Fibroblast of skin of left biceps (primary cell): ENCODE measurements around the gene CHN2.
A peak's percentile ranks its signal among the peaks of the same experiment; 100 is the strongest.

ENCODE experiments used
- DNase-seq, 2 experiments: peaks; one replicate each; pipeline ENCODE4 v3.0.0-alpha.2; 2013; ENCODE audit warnings: low read depth in 2 of 2

Gene CHN2

GRCh38 chr7:29394321-29394720, 199.7 kb downstream of the CHN2 start:
- no peak for DNase-seq

DNA sequence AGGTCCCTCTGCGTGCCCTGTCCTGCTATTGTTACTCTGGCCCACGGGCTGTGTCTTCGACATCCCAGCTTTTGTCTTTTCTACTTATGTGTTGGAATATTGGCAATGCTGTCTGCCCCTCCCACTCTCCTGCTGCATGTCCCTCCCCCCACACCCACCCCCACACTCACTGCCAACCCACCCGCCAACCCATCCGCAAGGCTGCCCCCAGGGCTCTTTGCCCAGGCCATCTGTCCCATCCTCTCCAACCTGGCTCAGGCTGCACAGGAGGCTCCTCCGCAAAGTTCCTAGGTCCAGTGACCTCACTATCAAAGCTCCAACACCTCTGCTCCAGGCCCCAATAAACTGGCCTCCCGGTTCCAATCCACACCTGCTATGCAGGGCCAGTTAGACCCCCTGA, 202.0 kb downstream of the CHN2 start:
- DNase-seq = no peak

DNA sequence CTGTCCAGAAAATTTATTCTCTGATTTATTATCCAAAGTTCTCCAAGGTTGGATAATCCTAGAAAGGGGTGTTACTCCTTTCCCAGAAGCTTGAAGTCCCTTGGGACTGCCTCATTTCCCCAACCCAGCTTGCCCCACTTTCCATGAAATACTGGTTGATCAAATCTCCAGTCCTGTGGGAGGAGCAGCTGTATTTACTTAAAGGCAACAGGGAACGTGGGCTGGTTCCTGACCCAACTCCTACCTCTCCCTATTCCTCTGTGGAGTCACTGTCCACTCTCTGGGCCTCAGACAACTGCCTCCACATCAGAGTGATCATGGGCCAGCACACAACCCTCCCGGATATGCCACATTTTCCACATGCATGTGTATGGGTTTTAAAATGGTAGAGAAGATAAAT, 202.8 kb downstream of the CHN2 start:
- DNase-seq = no peak

DNA sequence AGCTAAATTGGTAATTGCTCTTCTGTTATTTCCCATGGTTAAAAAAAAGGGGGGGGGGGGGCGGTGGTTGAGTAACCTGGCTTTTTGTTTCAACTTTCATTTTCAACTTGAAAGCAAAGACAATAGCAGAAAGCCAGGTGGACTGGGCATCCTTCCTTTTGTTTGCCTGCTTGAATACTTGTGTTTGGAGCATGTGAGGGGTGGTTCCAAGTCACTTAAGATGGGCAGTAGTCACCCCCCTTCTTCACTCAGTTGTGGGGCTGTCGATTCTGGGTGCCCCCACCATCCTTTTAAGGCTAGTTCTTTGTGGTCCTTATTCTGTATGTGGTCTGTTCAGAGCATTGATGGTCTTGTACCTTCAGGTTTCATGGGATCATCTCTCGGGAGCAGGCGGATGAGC, 203.4 kb downstream of the CHN2 start:
- DNase-seq = no peak

GRCh38 chr7:29400437-29400836, 205.9 kb downstream of the CHN2 start:
- no peak for DNase-seq

DNA sequence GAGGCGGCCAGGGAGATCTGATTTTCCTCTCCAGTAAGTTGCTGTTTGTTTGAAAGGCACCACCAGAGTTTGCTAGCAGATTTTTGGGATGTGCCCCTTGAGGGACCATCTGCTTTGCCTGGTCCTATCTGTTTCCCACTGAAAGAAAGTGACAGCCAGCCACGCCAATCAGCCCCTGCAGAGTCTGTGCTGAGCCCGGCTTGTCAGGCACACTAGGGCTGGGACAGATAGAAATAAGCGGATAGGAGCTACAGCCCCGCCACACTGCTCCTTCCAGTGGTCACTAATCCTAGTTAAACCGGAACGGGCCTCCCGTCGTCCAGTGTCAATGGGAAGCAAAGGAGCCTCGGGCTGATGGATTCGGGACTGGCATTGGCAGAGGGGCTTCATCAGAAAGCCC, 207.2 kb downstream of the CHN2 start:
- DNase-seq = no peak

DNA sequence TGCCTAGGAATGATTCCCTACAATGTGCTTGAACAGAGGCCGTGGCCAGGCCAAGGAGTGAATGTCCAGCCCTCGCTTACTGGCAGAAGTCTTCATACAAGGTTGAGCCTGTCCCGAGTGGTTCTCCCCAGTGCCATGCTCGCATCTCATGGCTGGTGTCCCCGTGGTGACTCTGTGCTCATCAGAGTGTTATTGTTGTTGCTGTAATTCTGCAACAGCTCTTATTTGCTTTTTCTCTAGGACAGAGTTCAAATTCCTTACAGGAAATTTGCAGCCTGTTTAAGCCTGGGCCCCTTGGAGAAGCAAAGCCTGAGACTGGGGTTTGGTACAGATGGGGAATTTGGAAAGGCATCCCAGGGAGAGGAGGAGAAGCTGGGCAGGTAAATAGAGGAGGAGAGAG, 211.3 kb downstream of the CHN2 start:
- DNase-seq = no peak

- no peak for DNase-seq
Observed at GRCh38 chr7:29406366-29406765, 211.8 kb downstream of the CHN2 start.

DNA sequence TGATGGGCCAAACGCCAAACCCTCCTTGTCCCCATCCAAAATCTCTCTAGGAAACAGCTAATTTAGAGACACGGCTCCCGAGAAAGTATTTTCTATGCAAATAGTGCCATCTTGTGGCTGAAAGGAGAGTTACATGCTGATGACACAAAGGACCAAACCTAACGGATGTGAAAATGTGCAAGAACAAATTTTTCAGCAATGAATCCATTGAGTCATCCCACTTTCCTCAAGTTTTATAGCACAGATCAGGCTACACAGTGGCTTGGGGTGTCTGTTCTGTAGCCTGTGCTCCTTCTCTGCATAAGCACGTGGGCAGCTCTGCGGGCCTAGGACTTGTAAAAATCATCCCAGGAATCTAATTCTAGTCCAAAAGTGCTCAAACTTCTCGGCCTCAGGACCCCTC, 214.3 kb downstream of the CHN2 start:
- DNase-seq = peak; percentile 55

- no peak for DNase-seq
Observed at GRCh38 chr7:29410996-29411395, 216.4 kb downstream of the CHN2 start.

DNA sequence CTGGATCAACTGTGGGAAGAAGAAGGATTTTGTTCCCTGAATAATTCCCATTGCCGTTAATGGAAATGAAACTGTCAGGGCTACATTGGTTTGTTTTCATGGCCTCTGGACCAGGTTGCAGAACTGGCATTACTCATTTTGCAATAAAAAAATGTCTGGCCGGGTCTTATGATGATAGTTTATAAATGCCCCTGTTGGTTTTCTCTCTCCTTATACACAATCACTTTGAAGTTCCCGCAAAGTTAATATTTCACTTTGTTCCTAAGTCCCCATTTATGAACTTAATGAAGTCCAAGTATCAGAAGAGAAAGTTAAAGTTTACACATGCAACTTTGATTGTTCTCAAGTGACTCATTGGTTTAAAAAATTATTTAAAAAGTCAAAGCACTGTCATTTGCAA, 218.3 kb downstream of the CHN2 start:
- DNase-seq = no peak

GRCh38 chr7:29413626-29414136, 219.1 kb downstream of the CHN2 start:
- no peak for DNase-seq

DNA sequence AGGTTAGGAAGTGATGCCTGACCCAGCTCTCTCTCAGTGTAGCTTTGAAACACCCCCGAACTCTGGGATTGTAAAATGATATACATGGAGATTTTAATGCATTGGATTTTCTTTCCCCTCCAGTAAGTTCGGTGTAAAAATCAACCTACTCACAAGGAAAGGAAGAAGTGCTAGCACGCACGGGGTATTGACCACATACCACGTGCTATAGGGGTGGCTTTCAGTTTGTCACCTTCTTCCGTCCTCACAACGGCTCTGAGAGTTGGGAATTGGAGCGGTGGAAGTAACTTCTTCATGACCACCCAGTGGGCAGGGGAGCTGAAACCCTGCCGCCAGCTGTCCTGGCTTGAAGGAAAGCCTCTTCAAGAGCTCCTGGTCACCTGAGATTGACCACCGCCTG, 219.6 kb downstream of the CHN2 start:
- no peak for DNase-seq

- no peak for DNase-seq
Observed at GRCh38 chr7:29415215-29415614, 220.6 kb downstream of the CHN2 start.

DNA sequence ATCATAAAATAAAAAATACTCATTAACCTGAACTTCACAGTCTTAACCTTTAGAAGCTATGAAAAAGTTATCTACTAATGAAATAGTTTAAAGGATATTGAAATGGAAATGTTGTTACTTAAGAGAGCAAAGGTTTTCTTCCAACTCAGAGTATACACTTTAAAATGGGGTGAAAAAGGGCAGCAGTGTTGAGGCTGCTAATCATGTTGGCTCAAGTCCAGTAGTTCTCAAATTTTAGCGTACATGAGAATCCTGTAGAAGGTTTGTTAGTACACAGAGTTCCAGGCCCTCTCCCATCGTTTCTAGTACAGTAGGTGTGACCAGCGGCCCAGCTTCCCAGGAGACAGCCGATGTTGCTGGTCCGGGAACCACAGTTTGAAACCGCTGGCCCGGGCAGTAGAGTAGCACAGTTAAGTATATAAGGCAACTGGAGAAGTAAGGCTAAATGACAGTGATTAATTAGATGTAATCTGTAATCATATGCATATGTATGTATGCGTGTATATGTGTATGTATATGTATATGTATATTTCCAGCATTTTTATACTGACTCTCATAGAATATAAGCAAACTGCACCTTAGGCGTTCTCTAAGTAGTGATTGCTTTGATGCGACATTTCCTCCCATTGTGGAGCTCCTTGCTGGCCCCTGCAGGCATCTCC, 221.8 kb downstream of the CHN2 start:
- DNase-seq = no peak

DNA sequence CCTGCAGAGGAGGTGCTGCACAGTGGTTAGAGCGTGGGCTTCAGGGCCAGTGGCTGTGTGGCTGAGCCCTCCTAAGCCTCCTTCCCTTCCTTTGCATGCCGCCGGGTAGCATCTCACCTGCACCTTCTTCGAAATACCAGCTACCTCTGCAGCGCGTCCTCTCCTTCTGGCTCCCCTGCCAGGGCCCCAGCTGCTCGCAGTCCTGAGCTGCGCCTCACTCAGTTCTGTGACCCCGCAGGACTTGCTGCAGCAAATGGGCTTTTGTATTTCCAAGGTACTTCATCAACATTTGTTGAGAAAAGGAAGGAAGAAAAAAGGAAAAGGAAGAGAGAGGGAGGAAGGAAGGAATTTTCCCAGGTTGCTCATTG, 222.3 kb downstream of the CHN2 start:
- no peak for DNase-seq

- DNase-seq = no peak
Observed at GRCh38 chr7:29418056-29418455, 223.5 kb downstream of the CHN2 start.

GRCh38 chr7:29418651-29419050, 224.1 kb downstream of the CHN2 start:
- DNase-seq = no peak

DNA sequence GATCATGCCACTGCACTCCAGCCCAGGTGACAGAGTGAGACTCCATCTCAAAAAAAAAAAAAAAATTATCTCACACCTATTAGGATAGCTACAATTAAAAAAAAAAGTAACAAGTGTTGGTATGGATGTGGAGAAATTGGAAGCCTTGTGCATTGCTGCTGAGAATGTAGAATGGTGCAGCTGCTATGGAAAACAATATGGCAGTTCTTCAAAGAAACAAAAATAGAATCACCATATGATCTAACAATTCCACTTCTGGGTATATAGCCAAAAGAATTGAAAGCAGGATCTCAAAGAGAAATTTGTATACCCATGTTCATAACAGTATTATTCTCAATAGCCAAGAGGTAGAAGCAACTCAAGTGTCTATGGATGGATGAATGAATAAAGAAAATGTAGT, 225.4 kb downstream of the CHN2 start:
- DNase-seq = no peak

- no peak for DNase-seq
Observed at GRCh38 chr7:29421010-29421956, 226.7 kb downstream of the CHN2 start.

DNA sequence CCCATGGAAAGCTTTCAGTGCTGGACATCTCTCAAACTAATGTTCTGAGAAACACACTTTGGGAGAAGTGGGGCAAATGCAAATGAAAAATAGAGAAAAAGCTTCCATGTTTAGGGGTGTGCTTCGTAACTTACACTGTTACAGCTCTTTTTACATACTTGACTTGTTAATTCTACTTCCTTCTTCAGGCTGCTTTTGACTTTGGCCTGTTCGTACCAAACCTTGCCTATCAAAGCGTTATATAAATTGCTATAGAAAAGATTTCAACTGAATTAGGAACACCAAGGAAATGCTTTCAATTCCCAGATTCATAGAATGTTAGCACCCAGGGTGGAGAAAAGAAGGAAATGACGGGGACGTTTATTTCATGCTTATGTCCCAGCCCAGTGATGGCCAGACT, 228.3 kb downstream of the CHN2 start:
- no peak for DNase-seq

- no peak for DNase-seq
Observed at GRCh38 chr7:29424295-29424983, 229.9 kb downstream of the CHN2 start.

DNA sequence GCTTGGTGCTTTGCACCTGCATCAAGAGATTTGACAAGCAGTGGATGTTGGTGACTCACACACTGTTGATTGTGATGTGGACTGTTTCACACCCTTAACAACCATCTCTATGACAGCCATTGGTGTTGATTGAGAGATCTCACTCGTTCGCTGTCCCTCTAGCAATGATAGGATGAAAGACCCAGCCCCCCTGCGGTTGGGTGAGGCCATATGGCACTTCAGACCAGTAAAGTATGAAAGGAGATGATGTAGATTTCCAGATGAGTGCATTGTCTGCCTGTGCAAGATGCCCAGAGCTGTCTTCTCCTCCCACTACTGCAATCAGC, 230.4 kb downstream of the CHN2 start:
- no peak for DNase-seq
